ENCODE data around the gene SLC2A13.

The SLC2A13 gene

GRCh38 chr12:40107803-40108620, 2.1 kb upstream of the SLC2A13 start:
- TF ChIP-seq, protein P1, sequence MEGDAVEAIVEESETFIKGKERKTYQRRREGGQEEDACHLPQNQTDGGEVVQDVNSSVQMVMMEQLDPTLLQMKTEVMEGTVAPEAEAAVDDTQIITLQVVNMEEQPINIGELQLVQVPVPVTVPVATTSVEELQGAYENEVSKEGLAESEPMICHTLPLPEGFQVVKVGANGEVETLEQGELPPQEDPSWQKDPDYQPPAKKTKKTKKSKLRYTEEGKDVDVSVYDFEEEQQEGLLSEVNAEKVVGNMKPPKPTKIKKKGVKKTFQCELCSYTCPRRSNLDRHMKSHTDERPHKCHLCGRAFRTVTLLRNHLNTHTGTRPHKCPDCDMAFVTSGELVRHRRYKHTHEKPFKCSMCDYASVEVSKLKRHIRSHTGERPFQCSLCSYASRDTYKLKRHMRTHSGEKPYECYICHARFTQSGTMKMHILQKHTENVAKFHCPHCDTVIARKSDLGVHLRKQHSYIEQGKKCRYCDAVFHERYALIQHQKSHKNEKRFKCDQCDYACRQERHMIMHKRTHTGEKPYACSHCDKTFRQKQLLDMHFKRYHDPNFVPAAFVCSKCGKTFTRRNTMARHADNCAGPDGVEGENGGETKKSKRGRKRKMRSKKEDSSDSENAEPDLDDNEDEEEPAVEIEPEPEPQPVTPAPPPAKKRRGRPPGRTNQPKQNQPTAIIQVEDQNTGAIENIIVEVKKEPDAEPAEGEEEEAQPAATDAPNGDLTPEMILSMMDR (IDR thresholded peaks at IDR 0.05; ENCODE audit: low read depth, low read length, missing control alignments) = no peak
- no peak for DNase-seq
- in situ Hi-C loops (cut with HindIII; ENCODE audit: low pct_ligation_motif_present, low sequenced_read_pairs) = no loop called here
- Histone ChIP-seq H3K4me3 (ENCODE audit: low read depth, low read length) (no peak overlapping the region), H3K27me3 (replicated peaks) (no peaks in the 10 kb centered on the region), H3K36me3 (replicated peaks) (no peaks in the 10 kb centered on the region), H3K27ac (no peak overlapping the region)

DNA sequence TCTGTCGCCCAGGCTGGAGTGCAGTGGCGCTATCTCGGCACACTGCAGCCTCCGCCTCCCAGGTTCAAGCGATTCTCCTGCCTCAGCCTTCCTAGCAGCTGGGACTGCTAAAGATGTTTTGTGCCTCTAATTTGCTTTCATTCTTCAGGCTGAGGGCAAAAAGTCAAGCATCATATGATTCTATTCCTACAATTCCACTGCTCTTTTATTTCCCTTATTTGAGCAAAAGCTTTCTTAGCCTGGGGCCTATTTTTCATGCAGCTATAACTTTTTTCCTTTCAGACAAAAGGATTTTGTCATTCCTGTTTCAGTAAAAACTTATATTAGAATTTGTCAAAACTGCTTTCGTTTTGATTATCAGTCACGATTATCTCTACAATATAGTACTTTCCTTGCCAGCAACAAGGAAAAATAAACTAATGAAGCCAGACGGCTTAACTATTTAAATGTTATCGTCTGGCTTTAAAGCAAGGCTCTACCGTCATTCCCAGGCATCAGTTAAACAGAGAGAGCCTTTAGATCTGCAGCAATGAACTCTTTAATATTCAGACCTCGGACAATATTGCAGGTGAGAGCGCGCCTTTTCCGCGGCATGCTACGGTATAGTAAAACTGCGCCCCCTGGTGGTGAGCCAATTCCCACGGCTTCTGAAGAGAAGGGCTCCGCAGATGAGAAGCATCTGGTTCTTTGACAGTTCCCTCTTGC, 1.4 kb upstream of the SLC2A13 start:
- Histone ChIP-seq H3K4me3 (ENCODE audit: low read depth, low read length) (peak overlapping the region; percentile 51), H3K36me3 (replicated peaks) (no peaks in the 10 kb centered on the region), H3K27ac (no peak overlapping the region), H3K27me3 (replicated peaks) (no peaks in the 10 kb centered on the region)
- in situ Hi-C loops (cut with HindIII; ENCODE audit: low pct_ligation_motif_present, low sequenced_read_pairs) = no loop called here
- TF ChIP-seq, protein P1 (IDR thresholded peaks at IDR 0.05; ENCODE audit: low read depth, low read length, missing control alignments) = peak; percentile 93
- peak; percentile 79 for DNase-seq

- in situ Hi-C loops (cut with HindIII; ENCODE audit: low pct_ligation_motif_present, low sequenced_read_pairs) = no loop called here
- H3K27ac ChIP-seq = no peak overlapping the region
Measured at GRCh38 chr12:40106655-40107054, 774 bp upstream of the SLC2A13 start.

DNA sequence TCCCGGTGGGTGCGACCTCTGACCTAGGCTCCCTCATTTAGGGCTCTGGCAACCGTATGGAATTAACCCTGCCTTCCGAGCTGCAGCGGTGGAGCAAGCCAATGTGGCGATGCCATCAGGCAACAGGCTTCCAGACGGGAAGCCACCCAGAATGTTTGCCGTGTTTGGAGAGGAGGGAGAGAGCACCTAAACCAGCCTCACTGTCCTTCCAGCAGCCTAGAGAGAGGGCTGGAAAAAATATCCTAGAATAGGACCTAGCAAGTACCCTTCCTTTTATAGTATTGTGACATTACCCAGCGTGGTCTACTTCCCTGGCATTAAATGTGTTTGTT, 287 bp upstream of the SLC2A13 start:
- Histone ChIP-seq H3K27me3 (replicated peaks) (no peaks in the 10 kb centered on the region), H3K4me3 (ENCODE audit: low read depth, low read length) (peak overlapping the region; percentile 49), H3K27ac (no peak overlapping the region), H3K36me3 (replicated peaks) (no peaks in the 10 kb centered on the region)
- in situ Hi-C loops (cut with HindIII; ENCODE audit: low pct_ligation_motif_present, low sequenced_read_pairs) = no loop called here
- TF ChIP-seq, protein P1 (IDR thresholded peaks at IDR 0.05; ENCODE audit: low read depth, low read length, missing control alignments) = no peak
- no peak for DNase-seq

More at GRCh38 chr12:40106655-40107054, 774 bp upstream of the SLC2A13 start:
- Histone ChIP-seq H3K36me3 (replicated peaks) (no peaks in the 10 kb centered on the region), H3K27me3 (replicated peaks) (no peaks in the 10 kb centered on the region), H3K4me3 (ENCODE audit: low read depth, low read length) (peak overlapping the region; percentile 51)
- TF ChIP-seq, protein P1 (IDR thresholded peaks at IDR 0.05; ENCODE audit: low read depth, low read length, missing control alignments) = no peak
- DNase-seq = no peak

DNA sequence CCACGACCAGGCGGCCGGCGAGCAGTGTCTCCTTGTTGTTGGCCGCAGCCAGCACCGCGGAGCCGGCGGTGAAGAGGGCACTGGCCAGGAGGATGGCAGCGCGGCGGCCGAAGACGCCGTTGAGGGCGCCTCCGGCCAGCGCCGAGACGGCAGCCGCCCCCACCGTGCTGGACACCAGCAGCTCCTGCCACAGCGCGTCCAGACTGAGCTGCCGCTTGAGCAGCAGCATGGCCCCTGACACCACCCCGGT, 691 bp downstream of the SLC2A13 start:
- in situ Hi-C loops (cut with HindIII; ENCODE audit: low pct_ligation_motif_present, low sequenced_read_pairs) = no loop called here
- no peaks in the 10 kb centered on the region for H3K27me3 ChIP-seq (replicated peaks)
- TF ChIP-seq, protein P1 (IDR thresholded peaks at IDR 0.05; ENCODE audit: low read depth, low read length, missing control alignments) = no peak
- no peaks in the 10 kb centered on the region for H3K36me3 ChIP-seq (replicated peaks)
- H3K27ac ChIP-seq = no peak overlapping the region
- DNase-seq = peak; percentile 0
- H3K4me3 ChIP-seq (ENCODE audit: low read depth, low read length) = peak overlapping the region; percentile 79
